Activated CD4-positive, alpha-beta T cell treated with anti-CD3 and anti-CD28 coated beads, Interleukin-10, Interleukin-2, amounts not matched to agents 100 ng/mL and 50 ng/mL, durations not matched to agents 16 hours and 8 hours (primary cell): ENCODE measurements around the gene NLGN1.

Source experiments
- DNase-seq: peaks from one replicate; pipeline ENCODE4 v3.0.0-alpha.2; 2020

Gene NLGN1

DNA sequence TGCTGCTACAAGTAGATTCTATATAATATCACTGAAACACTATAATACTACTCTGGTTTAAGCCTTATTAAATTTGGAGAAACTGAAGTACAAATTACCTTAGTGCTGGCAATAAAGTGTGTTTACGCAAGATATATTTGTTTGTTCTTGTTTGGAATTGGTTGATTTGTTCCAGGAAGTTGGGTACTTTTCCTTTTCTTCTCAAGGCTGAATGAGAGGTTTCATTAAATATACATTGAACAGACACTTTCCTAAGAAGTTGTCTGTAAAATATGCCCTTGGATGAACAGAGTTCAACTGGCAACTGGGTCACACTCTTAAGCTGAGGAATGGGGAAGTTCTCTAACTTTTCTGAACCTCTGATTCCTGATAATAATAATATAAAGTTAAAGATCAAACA is 919.5 kb downstream of the NLGN1 start:
- no peak for DNase-seq

GRCh38 chr3:174318181-174318580 is 920.6 kb downstream of the NLGN1 start:
- DNase-seq = no peak

GRCh38 chr3:174321548-174321947 is 924.0 kb downstream of the NLGN1 start:
- DNase-seq = no peak

DNA sequence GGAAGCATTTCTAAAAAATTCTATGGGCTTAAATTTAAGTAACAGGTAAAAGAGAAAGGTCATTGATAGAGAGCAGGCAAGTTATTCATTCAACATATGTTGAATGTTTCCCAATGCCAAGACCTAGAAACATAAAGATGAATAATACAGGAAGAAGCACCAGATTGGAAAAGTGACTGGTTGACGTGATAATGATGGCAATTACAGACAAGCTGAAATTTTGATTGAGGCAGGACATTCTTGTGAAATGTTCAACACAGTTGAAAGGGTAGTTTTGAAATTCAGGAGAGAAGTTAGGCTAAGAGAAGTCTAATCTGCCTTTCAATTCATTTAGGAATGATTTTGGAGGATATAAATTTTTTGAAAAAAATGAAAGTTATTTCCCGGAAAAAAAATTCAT is 925.2 kb downstream of the NLGN1 start:
- DNase-seq = no peak

DNA sequence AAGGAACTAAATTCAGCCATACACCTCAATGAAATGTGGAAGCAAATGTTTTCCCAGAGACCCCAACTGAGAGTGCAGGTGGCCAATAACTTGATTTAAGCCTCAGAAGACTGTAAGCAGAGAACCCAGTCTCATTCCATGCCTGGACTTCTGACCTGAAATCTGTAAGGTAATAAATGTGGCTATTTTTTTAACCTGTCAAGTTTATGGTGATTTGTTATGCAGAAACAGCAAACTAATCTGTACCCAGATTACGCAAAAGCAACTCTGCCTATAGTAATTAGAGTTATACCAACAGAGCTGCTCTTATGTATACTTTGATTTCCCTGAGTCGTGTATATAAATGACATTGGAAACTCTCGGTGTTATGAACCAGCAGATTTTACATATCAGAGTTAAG is 927.6 kb downstream of the NLGN1 start:
- DNase-seq = no peak

GRCh38 chr3:174325834-174326700 is 928.5 kb downstream of the NLGN1 start:
- no peak for DNase-seq

- no peak for DNase-seq
These were observed 931.8 kb downstream of the NLGN1 start for GRCh38 chr3:174329321-174329720.

- DNase-seq = no peak
These were observed 932.8 kb downstream of the NLGN1 start for GRCh38 chr3:174330303-174330702.

GRCh38 chr3:174331095-174331800 is 933.7 kb downstream of the NLGN1 start:
- no peak for DNase-seq

GRCh38 chr3:174332391-174332790 is 934.8 kb downstream of the NLGN1 start:
- DNase-seq = no peak

DNA sequence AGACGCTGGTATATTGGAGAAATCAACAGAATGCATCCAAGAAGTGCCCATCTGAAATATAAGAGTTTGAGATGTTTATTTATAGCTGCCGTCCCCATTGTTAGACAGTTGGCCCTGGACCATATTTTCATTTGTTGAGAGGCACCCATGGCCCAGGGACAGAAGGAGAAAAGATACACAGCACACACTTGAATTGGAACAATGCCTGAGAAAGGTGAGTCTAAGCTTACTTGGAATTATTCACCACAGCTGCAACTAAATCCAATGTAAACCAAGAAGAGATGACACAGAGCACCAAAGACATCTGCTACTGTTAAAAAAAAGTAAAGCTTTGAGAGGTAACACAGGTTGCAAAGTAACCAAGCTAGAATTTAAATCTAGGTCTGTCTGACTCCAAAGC is 936.1 kb downstream of the NLGN1 start:
- no peak for DNase-seq

DNA sequence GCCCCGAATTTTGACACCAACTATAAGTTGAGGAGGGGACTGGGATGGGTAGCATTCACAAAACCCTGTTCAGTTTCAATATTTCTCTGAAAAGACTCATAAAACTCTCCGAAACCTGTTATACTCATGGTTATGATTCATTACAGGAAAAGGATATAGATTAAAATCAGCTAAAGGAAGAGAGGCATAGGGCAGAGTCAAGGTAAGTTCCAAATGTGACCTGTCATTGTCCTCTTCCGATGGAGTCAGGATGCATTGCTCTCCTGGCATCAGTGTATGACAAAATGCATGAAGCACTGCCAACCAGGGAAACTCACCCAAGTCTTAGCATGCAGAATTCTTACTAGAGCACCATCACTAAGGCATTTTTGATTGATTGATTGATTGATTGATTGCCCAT is 936.6 kb downstream of the NLGN1 start:
- DNase-seq = peak; percentile 0

DNA sequence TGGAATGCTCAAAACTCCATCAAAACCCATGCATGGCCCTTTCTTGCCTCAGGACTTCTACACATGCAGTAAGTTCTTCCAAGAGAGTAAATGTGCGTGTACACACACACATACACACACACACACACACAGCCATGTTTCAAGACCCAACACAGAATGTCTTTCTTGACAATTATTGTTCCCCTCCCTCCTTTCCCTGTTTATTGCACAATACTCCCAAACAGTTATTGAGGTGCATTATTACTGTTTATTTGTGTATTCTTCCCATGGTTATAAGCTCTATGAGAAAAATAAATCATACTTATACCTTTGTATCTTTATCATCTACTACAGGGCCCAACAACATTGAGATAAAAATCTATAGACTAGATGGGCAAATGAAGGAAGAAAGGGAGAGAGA is 937.8 kb downstream of the NLGN1 start:
- DNase-seq = no peak

GRCh38 chr3:174335910-174336309 is 938.4 kb downstream of the NLGN1 start:
- DNase-seq = no peak
